Fibroblast of villous mesenchyme (primary cell): ENCODE measurements around the gene H1-8. TPM values are rescaled to one million over a fixed set of nuclear protein-coding genes. Genes with fewer than 3 reads are reported as not detected.
"Not testable (repeated sequence)": the region's sequence is repeated elsewhere in the genome, so short reads cannot be mapped to it uniquely, and the experiment has no call there.

Experiments used
- DNase-seq: peaks from one replicate; pipeline ENCODE4 v3.0.0-alpha.2; 2010; ENCODE audit warnings: low read depth
- H3K4me3 ChIP-seq: 2 replicates; pipeline ENCODE4 v1.5.1; 2011; ENCODE audit warnings: low read depth, mild to moderate bottlenecking, low read length
- CTCF ChIP-seq: IDR thresholded peaks from 2 replicates; pipeline ENCODE4 v1.5.1; 2012; ENCODE audit warnings: low read depth, mild to moderate bottlenecking, low read length; ENCODE audit not compliant: insufficient read depth
- total RNA-seq: library from RNA; depleted of rRNA; stranded (reverse); fragments of >200 nt; gene quantifications from 2 replicates; pipeline ENCODE4 v1.2.3, GENCODE V29; 2012

The H1-8 gene
- not detected in 2 replicates for total RNA-seq

- no peak for TF ChIP-seq CTCF
- no peak for DNase-seq
- no peak within 1 kb of the TSS for H3K4me3 ChIP-seq
These were observed at the start of gene H1-8 for GRCh38 chr3:129543156-129543790. Gene H1-8 (plus strand): TSS chr3:129543175. CDS start chr3:129543219, 44 bp downstream.

- no peak for TF ChIP-seq CTCF
- no peak overlapping the region for H3K4me3 ChIP-seq
- DNase-seq: no peak
These were observed 49.8 kb upstream of the H1-8 start for GRCh38 chr3:129493206-129493605.

- not testable (repeated sequence) for H3K4me3 ChIP-seq
- peak; percentile 61 for DNase-seq
These were observed 48.5 kb upstream of the H1-8 start for GRCh38 chr3:129494499-129494898.

- peak; percentile 90 for DNase-seq
- not testable (repeated sequence) for H3K4me3 ChIP-seq
These were observed 47.9 kb upstream of the H1-8 start for GRCh38 chr3:129495006-129495639.

- not testable (repeated sequence) for DNase-seq, H3K4me3 ChIP-seq
These were observed 45.1 kb upstream of the H1-8 start for GRCh38 chr3:129497876-129498275.

GRCh38 chr3:129498603-129499488 lies 44.1 kb upstream of the H1-8 start:
- not testable (repeated sequence) for DNase-seq, H3K4me3 ChIP-seq

GRCh38 chr3:129499604-129500333 lies 43.2 kb upstream of the H1-8 start:
- not testable (repeated sequence) for H3K4me3 ChIP-seq, DNase-seq

GRCh38 chr3:129500334-129500658 lies 42.7 kb upstream of the H1-8 start:
- TF ChIP-seq CTCF: no peak
- no peak for DNase-seq
- no peak overlapping the region for H3K4me3 ChIP-seq

GRCh38 chr3:129501630-129502029 lies 41.3 kb upstream of the H1-8 start:
- no peak for TF ChIP-seq CTCF
- no peak for DNase-seq
- no peak overlapping the region for H3K4me3 ChIP-seq
